ENCODE data around the gene MYCBP2.

- no peak for TF ChIP-seq CTCF (IDR thresholded peaks at IDR 0.05)
- TF ChIP-seq POLR2A (IDR thresholded peaks at IDR 0.05), result no peak
Observed at GRCh38 chr13:77356155-77356554, 29.3 kb upstream of the MYCBP2 start.
